Keratinocyte (primary cell): Measurements from ENCODE around the gene FTO.

Experiments
- CTCF ChIP-seq, 3 experiments: IDR thresholded peaks in 1 of 3; conservative IDR thresholded peaks in 1 of 3; optimal IDR thresholded peaks in 1 of 3; 2 replicates in 2 of 3; 3 replicates in 1 of 3; pipeline versions ENCODE3 to v1.5.1; 2011; ENCODE audit warnings: low read length in 3 of 3, mild to moderate bottlenecking in 3 of 3, moderate library complexity in 2 of 3, control low read depth in 1 of 3, inconsistent platforms in 1 of 3; ENCODE audit not compliant: insufficient read depth in 2 of 3; ENCODE audit errors: extremely low read depth in 1 of 3
- EZH2 ChIP-seq: IDR thresholded peaks from one replicate; pipeline ENCODE4 v1.6.1; 2012; ENCODE audit warnings: inconsistent platforms, mild to moderate bottlenecking, low read length, moderate library complexity

GRCh38 chr16:53755026-53755910 is 51.3 kb downstream of the FTO start:
- no peak for TF ChIP-seq CTCF (optimal IDR thresholded peaks at IDR 0.05 in 1 of 3, IDR thresholded peaks at IDR 0.05 in 1 of 3, conservative IDR thresholded peaks at IDR 0.05 in 1 of 3; ENCODE audit: extremely low read depth in 1 of 3, insufficient read depth in 2 of 3, low read length in 3 of 3)
- no peak for TF ChIP-seq EZH2
